Measurements from ENCODE around the gene RNU6-9. TPM values are rescaled to one million over a fixed set of nuclear protein-coding genes. Genes with fewer than 3 reads are reported as not detected.
"Not testable (repeated sequence)": the region's sequence is repeated elsewhere in the genome, so short reads cannot be mapped to it uniquely, and the experiment has no call there.

The RNU6-9 gene
- total RNA-seq, 1 donor, result not detected

GRCh38 chr19:887599-887998 is 5.7 kb upstream of the RNU6-9 start:
- no peak overlapping the region for H3K4me3 ChIP-seq (ENCODE audit: low read depth, low read length)
- DNase-seq (ENCODE audit: low read depth), result no peak
- TF ChIP-seq, protein P1, sequence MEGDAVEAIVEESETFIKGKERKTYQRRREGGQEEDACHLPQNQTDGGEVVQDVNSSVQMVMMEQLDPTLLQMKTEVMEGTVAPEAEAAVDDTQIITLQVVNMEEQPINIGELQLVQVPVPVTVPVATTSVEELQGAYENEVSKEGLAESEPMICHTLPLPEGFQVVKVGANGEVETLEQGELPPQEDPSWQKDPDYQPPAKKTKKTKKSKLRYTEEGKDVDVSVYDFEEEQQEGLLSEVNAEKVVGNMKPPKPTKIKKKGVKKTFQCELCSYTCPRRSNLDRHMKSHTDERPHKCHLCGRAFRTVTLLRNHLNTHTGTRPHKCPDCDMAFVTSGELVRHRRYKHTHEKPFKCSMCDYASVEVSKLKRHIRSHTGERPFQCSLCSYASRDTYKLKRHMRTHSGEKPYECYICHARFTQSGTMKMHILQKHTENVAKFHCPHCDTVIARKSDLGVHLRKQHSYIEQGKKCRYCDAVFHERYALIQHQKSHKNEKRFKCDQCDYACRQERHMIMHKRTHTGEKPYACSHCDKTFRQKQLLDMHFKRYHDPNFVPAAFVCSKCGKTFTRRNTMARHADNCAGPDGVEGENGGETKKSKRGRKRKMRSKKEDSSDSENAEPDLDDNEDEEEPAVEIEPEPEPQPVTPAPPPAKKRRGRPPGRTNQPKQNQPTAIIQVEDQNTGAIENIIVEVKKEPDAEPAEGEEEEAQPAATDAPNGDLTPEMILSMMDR (IDR thresholded peaks at IDR 0.05; ENCODE audit: insufficient read depth, low read depth, low read length), result no peak

DNA sequence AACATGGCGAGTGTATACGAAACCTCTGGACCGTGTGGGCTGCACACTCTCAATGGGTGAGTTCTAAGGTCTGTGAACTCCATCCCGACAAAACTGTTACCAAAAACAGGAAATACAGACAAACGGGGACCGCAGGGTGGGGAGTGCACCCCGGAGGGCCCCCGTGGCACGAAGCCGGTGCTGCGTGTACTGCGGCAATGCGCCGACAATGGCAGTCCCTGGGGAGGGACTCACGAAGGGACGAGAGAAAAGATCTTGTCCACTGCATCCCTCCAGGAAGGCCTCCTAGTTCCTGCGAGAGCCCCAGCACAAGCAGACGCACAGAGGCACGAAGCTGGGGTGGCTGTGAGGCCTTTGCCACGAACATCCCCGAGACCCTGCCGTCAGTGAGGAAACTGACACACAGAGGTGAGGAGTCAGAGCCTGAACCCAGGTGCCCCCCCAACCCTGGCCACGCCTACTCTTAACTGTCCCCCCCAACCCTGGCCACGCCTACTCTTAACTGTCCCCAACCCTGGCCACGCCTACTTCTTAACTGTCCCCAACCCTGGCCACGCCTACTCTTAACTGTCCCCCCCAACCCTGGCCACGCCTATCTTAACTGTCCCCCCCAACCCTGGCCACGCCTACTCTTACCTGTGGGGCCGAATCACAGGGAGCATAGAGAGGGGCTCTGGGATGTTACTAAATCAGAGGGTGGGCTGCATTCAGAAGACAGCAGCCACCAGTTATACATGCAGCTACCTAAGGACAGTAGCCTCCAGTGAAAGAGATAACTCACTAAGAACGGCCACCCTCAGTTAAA is 4.5 kb upstream of the RNU6-9 start:
- H3K4me3 ChIP-seq (ENCODE audit: low read depth, low read length), result no peak overlapping the region
- TF ChIP-seq, protein P1 (IDR thresholded peaks at IDR 0.05; ENCODE audit: insufficient read depth, low read depth, low read length), result no peak
- DNase-seq (ENCODE audit: low read depth), result no peak

DNA sequence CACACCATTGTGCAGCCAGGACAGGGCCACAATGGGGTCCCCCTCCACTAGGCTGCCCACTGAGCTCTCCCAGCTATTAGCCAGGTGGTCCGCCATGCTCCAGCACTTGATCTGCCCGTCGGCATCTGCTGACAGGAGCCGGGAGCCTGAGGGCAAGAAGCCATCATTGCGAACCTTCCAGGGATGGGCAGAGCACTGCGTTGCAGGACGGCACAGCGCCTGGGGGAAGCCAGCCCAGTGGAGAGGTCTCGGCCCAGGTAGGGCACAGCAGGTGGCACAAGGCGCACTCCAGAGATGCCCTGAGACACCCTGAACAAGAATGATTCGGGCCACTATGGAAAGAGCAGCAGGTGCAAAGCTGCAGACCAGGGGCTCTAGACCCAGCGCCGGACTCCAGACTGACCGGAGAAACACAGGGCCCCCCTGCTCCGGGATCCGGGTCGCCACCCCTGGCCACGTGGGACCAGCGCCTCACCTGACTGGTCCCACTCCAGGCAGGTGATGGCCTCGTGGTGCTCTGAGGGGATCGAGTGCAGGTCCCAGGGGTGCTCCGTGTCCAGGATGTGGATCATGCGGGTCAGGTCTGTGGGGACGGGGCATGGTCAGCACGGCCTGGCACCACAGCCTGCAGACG is 3.5 kb upstream of the RNU6-9 start:
- TF ChIP-seq, protein P1 (IDR thresholded peaks at IDR 0.05; ENCODE audit: insufficient read depth, low read depth, low read length), result no peak

GRCh38 chr19:890831-891230 is 2.5 kb upstream of the RNU6-9 start:
- H3K4me3 ChIP-seq (ENCODE audit: low read depth, low read length), result no peak overlapping the region
- no peak for DNase-seq (ENCODE audit: low read depth)
- TF ChIP-seq, protein P1 (IDR thresholded peaks at IDR 0.05; ENCODE audit: insufficient read depth, low read depth, low read length), result no peak

More for the DNA sequence above, 3.5 kb upstream of the RNU6-9 start:
- no peak overlapping the region for H3K4me3 ChIP-seq (ENCODE audit: low read depth, low read length)
- no peak for DNase-seq (ENCODE audit: low read depth)

DNA sequence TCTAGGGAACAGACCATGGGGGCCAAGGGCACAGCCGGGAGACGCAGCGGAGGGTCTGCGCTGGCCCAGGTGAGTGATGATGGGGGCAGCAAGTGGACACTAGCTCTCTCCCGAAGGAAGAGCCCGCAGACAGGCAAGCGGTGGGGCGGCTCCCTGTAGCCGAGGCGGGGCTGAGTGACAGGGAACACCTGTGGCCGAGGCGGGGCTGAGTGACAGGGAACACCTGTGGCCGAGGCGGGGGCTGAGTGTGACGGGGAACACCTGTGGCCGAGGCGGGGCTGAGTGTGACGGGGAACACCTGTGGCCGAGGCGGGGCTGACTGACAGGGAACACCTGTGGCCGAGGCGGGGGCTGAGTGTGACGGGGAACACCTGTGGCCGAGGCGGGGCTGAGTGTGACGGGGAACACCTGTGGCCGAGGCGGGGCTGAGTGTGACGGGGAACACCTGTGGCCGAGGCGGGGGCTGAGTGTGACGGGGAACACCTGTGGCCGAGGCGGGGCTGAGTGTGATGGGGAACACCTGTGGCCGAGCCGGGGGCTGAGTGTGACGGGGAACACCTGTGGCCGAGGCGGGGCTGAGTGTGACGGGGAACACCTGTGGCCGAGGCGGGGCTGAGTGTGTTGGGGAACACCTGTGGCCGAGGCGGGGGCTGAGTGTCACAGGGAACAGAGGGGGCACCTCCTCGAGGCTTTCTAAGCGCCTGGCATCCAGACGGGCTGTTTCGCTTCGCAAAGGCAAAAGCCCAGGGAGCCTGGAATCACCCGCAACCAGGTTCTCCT is 1.7 kb upstream of the RNU6-9 start:
- peak overlapping the region; percentile 83 for H3K4me3 ChIP-seq (ENCODE audit: low read depth, low read length)
- not testable (repeated sequence) for DNase-seq (ENCODE audit: low read depth)

- no peak for DNase-seq (ENCODE audit: low read depth)
- peak overlapping the region; percentile 83 for H3K4me3 ChIP-seq (ENCODE audit: low read depth, low read length)
- TF ChIP-seq, protein P1 (IDR thresholded peaks at IDR 0.05; ENCODE audit: insufficient read depth, low read depth, low read length), result no peak
These were observed 916 bp upstream of the RNU6-9 start for GRCh38 chr19:892243-892893.
